Neural cell (in vitro differentiated cells): ENCODE measurements around the gene C17orf78. TPM values are rescaled to one million over a fixed set of nuclear protein-coding genes. Genes with fewer than 3 reads are reported as not detected.

ENCODE experiments used
- H2AFZ ChIP-seq: fragments of 200-600, 300-800 bp; sonication (generic), shearing (Covaris generic); 2 replicates; pipeline ENCODE4 v1.6.0; 2014; ENCODE audit warnings: low read depth, mild to moderate bottlenecking, antibody characterized with exemption, low read length, moderate library complexity
- H3F3A ChIP-seq: fragments of 200-600 bp; shearing (Covaris generic); 2 replicates; pipeline ENCODE4 v1.6.1; 2016; ENCODE audit warnings: mild to moderate bottlenecking, moderate library complexity, mixed read lengths, antibody characterized with exemption, low read length; ENCODE audit not compliant: insufficient read depth, poor library complexity, severe bottlenecking
- H3K27ac ChIP-seq: fragments of 200-600, 300-800 bp; sonication (generic), shearing (Covaris generic); 2 replicates; pipeline ENCODE4 v1.5.1; 2014; ENCODE audit warnings: mild to moderate bottlenecking, low read length, moderate library complexity
- H3K27me3 ChIP-seq: fragments of 300-800, 200-600 bp; sonication (generic), shearing (Covaris generic); 2 replicates; pipeline ENCODE4 v1.6.0; 2014; ENCODE audit warnings: mild to moderate bottlenecking, low read depth, low read length, moderate library complexity; ENCODE audit not compliant: insufficient read depth
- H3K36me3 ChIP-seq: fragments of 300-800, 200-600 bp; sonication (generic), shearing (Covaris generic); 2 replicates; pipeline ENCODE4 v1.5.1; 2014; ENCODE audit warnings: mild to moderate bottlenecking, antibody characterized with exemption, low read length, moderate library complexity; ENCODE audit not compliant: insufficient read depth
- H3K4me2 ChIP-seq: fragments of 300-800, 200-600 bp; sonication (generic), shearing (Covaris generic); 2 replicates; pipeline ENCODE4 v1.6.0; 2014; ENCODE audit warnings: mild to moderate bottlenecking, low read length
- H3K4me3 ChIP-seq: fragments of 300-800, 200-600 bp; sonication (generic), shearing (Covaris generic); 2 replicates; pipeline ENCODE4 v1.5.1; 2014; ENCODE audit warnings: mild to moderate bottlenecking, low read length, moderate library complexity
- H3K79me2 ChIP-seq: fragments of 200-600 bp; shearing (Covaris generic); replicated peaks from 2 replicates; pipeline ENCODE4 v1.6.0; 2014; ENCODE audit warnings: mild to moderate bottlenecking, low read length, moderate library complexity; ENCODE audit not compliant: insufficient read depth
- H3K9ac ChIP-seq: fragments of 300-800, 200-600 bp; sonication (generic), shearing (Covaris generic); 2 replicates; pipeline ENCODE4 v1.6.1; 2016; ENCODE audit warnings: mild to moderate bottlenecking, low read length, mixed read lengths
- H3K9me2 ChIP-seq: fragments of 200-600 bp; shearing (Covaris generic); 2 replicates; pipeline ENCODE4 v1.6.1; 2016; ENCODE audit warnings: mild to moderate bottlenecking, low read length, mixed read lengths; ENCODE audit not compliant: insufficient read depth
- H3K9me3 ChIP-seq: fragments of 200-600, 300-800 bp; sonication (generic), shearing (Covaris generic); 2 replicates; pipeline ENCODE4 v1.6.1; 2016; ENCODE audit warnings: mild to moderate bottlenecking, mixed run types, low read length, moderate library complexity, mixed read lengths
- H4K20me1 ChIP-seq: fragments of 200-600 bp; shearing (Covaris generic); 2 replicates; pipeline ENCODE4 v1.6.1; 2016; ENCODE audit warnings: mild to moderate bottlenecking, mixed run types; ENCODE audit not compliant: insufficient read depth
- CTCF ChIP-seq: fragments of 450-650 bp; IDR thresholded peaks from 2 replicates; pipeline ENCODE4 v1.5.1; 2014; ENCODE audit warnings: antibody characterized with exemption, mild to moderate bottlenecking, moderate library complexity; ENCODE audit not compliant: poor library complexity, severe bottlenecking
- EP300 ChIP-seq: fragments of 450-650 bp; conservative IDR thresholded peaks from 2 replicates; pipeline ENCODE4 v1.6.1; 2014; ENCODE audit warnings: antibody characterized with exemption, mild to moderate bottlenecking, moderate library complexity; ENCODE audit not compliant: poor library complexity, severe bottlenecking
- EZH2 ChIP-seq: fragments of 200-600, 300-800 bp; shearing (Covaris generic), sonication (generic); IDR thresholded peaks from 2 replicates; pipeline ENCODE4 v1.6.1; 2014; ENCODE audit warnings: antibody characterized with exemption, low read length, borderline replicate concordance, mild to moderate bottlenecking; ENCODE audit not compliant: insufficient read depth, poor library complexity, severe bottlenecking
- MXI1 ChIP-seq: fragments of 450-650 bp; conservative IDR thresholded peaks from 2 replicates; pipeline ENCODE4 v1.6.1; 2014; ENCODE audit warnings: antibody characterized with exemption, mild to moderate bottlenecking; ENCODE audit not compliant: poor library complexity, severe bottlenecking
- POLR2AphosphoS5 ChIP-seq: IDR thresholded peaks from 2 replicates; pipeline ENCODE4 v1.6.1; 2012
- RAD21 ChIP-seq: fragments of 450-650 bp; conservative IDR thresholded peaks from 2 replicates; pipeline ENCODE4 v1.6.1; 2014; ENCODE audit warnings: antibody characterized with exemption, mild to moderate bottlenecking, moderate library complexity
- REST ChIP-seq: IDR thresholded peaks from 2 replicates; pipeline ENCODE4 v1.6.1; 2012; ENCODE audit warnings: borderline replicate concordance
- SMC3 ChIP-seq: fragments of 450-650 bp; conservative IDR thresholded peaks from 2 replicates; pipeline ENCODE4 v1.6.1; 2014; ENCODE audit warnings: antibody characterized with exemption, mild to moderate bottlenecking, moderate library complexity; ENCODE audit not compliant: poor library complexity
- TAF1 ChIP-seq: IDR thresholded peaks from 2 replicates; pipeline ENCODE4 v1.6.1; 2012; ENCODE audit warnings: low read depth
- polyA plus RNA-seq: library from polyadenylated mRNA; depleted of rRNA; stranded (reverse); fragments of >200 nt; gene quantifications from 2 replicates; pipeline ENCODE4 v1.2.3, GENCODE V29; 2014

C17orf78 gene
- polyA plus RNA-seq, 1 donor from 2014 or later: not detected

GRCh38 chr17:37425268-37425667 is 49.5 kb downstream of the C17orf78 start:
- H3F3A ChIP-seq: no peaks in the 10 kb centered on the region
- H3K27me3 ChIP-seq: no peaks in the 10 kb centered on the region
- no peak overlapping the region for H2AFZ ChIP-seq
- no peaks in the 10 kb centered on the region for H3K79me2 ChIP-seq
- no peak overlapping the region for H3K27ac ChIP-seq
- H3K9me3 ChIP-seq: no peaks in the 10 kb centered on the region
- H3K9ac ChIP-seq: no peak overlapping the region
- TF ChIP-seq REST: no peak
- no peak for TF ChIP-seq EZH2
- H3K4me3 ChIP-seq: no peak overlapping the region
- H3K36me3 ChIP-seq: no peaks in the 10 kb centered on the region
- H3K9me2 ChIP-seq: no peaks in the 10 kb centered on the region
- no peaks in the 10 kb centered on the region for H4K20me1 ChIP-seq
- H3K4me2 ChIP-seq: no peak overlapping the region

GRCh38 chr17:37429039-37429438 is 53.3 kb downstream of the C17orf78 start:
- Histone ChIP-seq H2AFZ (no peak overlapping the region), H3K9me3 (no peaks in the 10 kb centered on the region), H3K27ac (no peak overlapping the region), H4K20me1 (no peaks in the 10 kb centered on the region), H3K9me2 (no peaks in the 10 kb centered on the region), H3K36me3 (no peaks in the 10 kb centered on the region), H3K4me2 (no peak overlapping the region), H3K27me3 (no peaks in the 10 kb centered on the region), H3K9ac (no peak overlapping the region), H3F3A (no peaks in the 10 kb centered on the region), H3K79me2 (no peaks in the 10 kb centered on the region), H3K4me3 (no peak overlapping the region)
- no peak for TF ChIP-seq EZH2

GRCh38 chr17:37429453-37429852 is 53.7 kb downstream of the C17orf78 start:
- Histone ChIP-seq H3K4me3 (no peak overlapping the region), H4K20me1 (no peaks in the 10 kb centered on the region), H3K79me2 (no peaks in the 10 kb centered on the region), H3K9me3 (no peaks in the 10 kb centered on the region), H3F3A (no peaks in the 10 kb centered on the region), H3K9ac (no peak overlapping the region), H3K36me3 (no peaks in the 10 kb centered on the region), H3K9me2 (no peaks in the 10 kb centered on the region), H3K27ac (no peak overlapping the region), H2AFZ (no peak overlapping the region), H3K4me2 (no peak overlapping the region), H3K27me3 (no peaks in the 10 kb centered on the region)
- TF ChIP-seq MXI1 (no peak), SMC3 (no peak), RAD21 (no peak), POLR2AphosphoS5 (no peak), REST (no peak), EZH2 (no peak), TAF1 (no peak), CTCF (no peak), EP300 (no peak)
